GM21423 (cell line): ENCODE data around the gene HID1.
"Not testable (repeated sequence)": the region's sequence is repeated elsewhere in the genome, so short reads cannot be mapped to it uniquely, and the experiment has no call there.

ENCODE experiments used
- ATAC-seq: cut with Tn5 transposase; IDR thresholded peaks from one replicate; pipeline ENCODE4 v1.9.1; 2021; ENCODE audit warnings: mild to moderate bottlenecking, moderate library complexity; ENCODE audit not compliant: unreplicated experiment

The HID1 gene

DNA sequence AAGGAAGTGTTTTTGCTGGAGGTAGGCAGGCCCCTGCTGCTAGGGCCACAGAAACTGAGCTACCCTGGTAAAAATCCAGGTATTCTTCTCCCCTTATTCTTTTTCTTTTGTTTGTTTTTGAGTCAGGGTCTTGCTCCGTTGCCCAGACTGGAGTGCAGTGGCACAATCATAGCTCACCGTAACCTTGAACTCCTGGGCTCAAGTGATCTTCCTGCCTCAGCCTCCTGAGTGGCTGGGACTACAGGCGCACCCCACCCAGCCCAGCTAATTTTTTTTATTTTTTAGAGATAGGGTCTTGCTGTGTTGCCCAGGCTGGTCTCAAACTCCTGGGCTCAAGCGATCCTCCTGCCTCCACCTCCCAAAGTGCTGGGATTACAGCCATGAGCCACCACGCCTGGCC, 3.1 kb downstream of the HID1 start:
- not testable (repeated sequence) for ATAC-seq

DNA sequence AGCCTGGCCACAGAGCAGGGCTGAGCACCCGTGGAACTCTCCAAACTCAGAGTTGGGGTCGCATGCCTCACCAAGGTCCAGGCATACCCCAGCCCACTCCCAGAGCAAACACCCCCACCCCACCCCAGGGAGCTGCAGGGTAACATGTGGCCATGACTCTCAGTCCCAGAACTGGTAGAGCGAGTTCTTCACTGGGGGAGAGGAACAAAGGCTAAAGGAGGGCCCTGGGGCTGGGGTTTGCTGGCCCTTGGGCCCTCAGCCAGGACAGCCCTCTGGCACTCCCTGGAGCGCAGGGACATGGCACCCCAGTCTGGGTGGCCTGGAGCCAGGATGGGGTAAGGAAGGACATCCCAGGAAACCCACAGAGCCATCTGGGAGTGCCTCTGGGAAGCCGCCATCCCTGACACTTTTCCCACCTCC, 4.2 kb downstream of the HID1 start:
- ATAC-seq: no peak

- ATAC-seq: no peak
Measured at GRCh38 chr17:74964988-74965622, 7.5 kb downstream of the HID1 start.

GRCh38 chr17:74964246-74964761, 8.3 kb downstream of the HID1 start:
- ATAC-seq: no peak

DNA sequence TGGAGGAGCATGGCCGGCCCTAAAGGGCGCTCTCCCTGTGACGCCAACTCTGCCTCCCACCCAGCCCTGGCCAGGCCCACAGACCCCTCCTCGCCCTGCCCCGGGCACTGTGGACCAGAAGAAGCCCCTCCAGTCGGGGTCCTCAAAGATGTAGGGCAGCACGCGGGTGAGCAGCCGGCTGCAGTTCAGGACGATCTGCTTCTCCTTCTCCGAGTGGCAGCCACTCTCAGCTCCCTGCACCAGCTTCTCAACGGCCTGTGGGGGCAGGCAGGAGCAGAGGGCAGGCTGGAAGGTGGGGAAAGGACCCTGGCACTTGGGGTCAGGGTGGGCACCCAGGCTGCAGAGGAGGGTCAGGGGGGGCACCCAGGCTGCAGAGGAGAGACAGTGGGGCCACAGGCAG, 8.9 kb downstream of the HID1 start:
- no peak for ATAC-seq

- no peak for ATAC-seq
Measured at GRCh38 chr17:74962622-74963394, 9.8 kb downstream of the HID1 start.

- ATAC-seq: no peak
Measured at GRCh38 chr17:74961657-74962350, 10.8 kb downstream of the HID1 start.

GRCh38 chr17:74960570-74961342, 11.8 kb downstream of the HID1 start:
- ATAC-seq: no peak

- no peak for ATAC-seq
Measured at GRCh38 chr17:74959826-74960515, 12.6 kb downstream of the HID1 start.

- no peak for ATAC-seq
Measured at GRCh38 chr17:74957935-74958740, 14.4 kb downstream of the HID1 start.

- no peak for ATAC-seq
Measured at GRCh38 chr17:74956093-74956492, 16.5 kb downstream of the HID1 start.

GRCh38 chr17:74954665-74955421, 17.7 kb downstream of the HID1 start:
- no peak for ATAC-seq

GRCh38 chr17:74954115-74954514, 18.4 kb downstream of the HID1 start:
- ATAC-seq: no peak

DNA sequence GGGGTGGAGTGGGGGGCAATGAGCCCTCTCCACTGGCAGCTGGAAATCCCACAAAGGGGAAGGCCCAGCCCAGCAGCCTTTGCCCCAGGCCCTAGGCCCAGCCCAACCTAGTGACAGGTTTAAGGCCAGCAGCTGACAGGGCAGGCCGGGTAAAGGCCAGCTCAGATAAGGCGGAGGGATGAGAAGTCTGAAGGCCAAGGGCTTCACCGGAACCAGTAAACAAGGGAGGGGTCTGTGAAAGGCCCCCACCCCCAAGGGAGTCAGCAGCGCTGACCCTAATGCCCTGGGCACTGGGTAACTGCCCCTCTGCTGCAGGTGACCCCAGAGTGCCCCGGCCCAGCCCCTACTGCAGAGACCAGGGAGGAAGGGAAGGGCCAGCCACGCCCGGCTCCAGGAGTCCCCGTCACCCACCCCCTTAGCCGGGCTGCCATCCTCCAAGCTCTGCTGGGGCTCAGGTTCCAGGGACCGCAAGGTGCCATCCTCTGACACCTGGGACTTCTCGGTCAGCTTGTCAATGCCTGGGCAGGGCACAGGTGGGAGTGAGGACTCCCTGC, 19.3 kb downstream of the HID1 start:
- ATAC-seq: no peak

DNA sequence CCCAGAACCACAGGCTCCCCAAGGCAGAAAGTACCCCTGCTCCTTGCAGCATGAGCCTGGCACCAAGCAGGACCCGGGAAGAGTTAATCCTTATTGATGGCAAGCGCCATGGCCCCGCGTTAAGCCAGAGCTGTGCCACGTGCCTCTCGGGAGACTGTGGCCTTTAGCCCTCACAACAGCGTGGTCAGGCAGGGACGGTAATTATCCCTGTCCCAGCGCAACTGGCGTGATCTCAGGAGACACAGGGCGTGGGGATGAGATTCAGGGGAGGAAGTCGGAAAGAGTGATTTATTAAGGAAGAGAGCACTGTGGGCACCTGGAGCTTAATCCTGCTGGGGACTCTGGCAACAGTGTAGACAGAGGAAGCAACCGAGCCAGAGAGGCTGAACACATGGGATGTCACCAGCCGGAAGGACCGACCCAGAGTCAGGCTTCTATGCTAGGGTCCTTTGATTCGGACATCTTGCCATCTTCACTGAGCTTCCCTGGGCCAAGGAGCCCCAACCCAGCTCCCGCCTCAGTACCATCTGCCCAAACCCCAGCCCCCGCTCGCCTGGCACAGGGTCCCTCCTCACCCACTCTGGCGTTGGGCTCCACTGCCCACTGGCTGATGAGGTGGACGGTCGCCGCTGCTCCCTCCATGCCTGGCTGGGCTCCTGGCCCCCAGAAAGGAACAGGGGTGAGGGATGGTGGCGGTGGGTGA, 20.0 kb downstream of the HID1 start:
- ATAC-seq: no peak

DNA sequence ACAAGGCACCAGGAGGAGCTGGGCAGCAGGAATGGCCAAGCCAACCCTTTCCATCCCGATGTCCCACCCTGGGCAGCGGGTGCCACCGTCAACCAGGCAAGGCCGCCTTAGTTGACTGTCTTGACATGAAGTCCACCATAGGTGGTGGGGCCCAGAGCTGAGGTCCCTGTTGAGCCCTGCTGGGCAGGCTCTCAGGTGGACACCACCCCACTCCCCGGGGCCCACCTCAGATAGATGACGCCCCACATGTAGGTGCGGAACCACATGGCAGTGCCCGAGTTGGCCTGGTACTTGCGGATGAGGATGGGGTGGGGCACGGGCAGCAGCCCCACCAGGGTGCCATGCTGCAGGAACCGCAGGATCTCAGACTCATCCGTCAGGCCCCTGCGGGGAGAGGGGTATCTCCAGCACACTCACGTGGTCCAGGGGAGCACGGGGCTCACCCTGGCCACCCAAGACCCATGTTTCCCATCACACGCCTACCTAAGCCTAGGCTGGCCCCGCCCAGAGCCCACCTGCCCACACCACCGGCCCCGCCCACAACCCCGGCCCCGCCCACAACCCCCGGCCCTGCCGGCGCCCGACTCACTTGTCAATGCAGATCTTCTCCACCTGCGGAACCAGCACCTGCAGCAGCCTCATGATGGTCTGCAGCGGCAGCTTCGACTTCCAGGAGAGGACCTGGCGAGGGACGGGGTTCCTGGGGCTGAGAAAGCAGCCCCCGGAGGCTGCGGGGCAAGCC, 20.7 kb downstream of the HID1 start:
- ATAC-seq: no peak

DNA sequence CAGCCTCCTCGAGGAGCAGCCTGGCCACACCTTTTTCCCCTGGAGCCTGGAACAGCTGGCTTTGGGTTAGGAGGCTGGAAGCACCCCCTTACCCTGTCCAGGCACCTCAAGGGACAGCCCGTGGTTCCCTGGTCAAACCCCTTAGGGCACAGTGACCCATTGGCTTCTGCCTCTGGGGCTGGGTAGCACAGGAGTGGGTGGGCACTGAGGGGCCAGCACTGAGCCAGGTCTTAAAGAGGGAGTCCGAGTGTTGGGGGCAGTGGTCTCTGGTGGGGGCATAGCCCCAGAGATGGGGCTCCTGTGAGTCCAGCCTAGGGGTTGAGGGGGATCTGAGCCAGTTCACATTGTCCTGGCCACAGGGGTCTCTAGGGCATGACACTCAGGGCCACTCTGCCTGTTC, 21.5 kb downstream of the HID1 start:
- no peak for ATAC-seq
